ENCODE results near the gene AWAT2.

- no peak for TF ChIP-seq CTCF (IDR thresholded peaks at IDR 0.05)
- no peak for TF ChIP-seq EZH2 (IDR thresholded peaks at IDR 0.05; ENCODE audit: borderline replicate concordance, insufficient read depth, low read depth, low read length, poor library complexity, severe bottlenecking)
These were observed 47.9 kb downstream of the AWAT2 start for GRCh38 chrX:70001708-70002341.
